Measurements from ENCODE around the gene KMT5B. TPM values are rescaled to one million over a fixed set of nuclear protein-coding genes. Genes with fewer than 3 reads are reported as not detected.

The KMT5B gene
- total RNA-seq, 1 donor from 2014 or later = 38.0 TPM

- Histone ChIP-seq H3K4me3 (ENCODE audit: insufficient read depth, low read depth, low read length) (no peak overlapping the region), H3K27me3 (ENCODE audit: insufficient read depth, low read length) (no peaks in the 10 kb centered on the region), H3K9ac (ENCODE audit: low read length) (no peak overlapping the region), H3K27ac (ENCODE audit: low read depth, low read length) (no peak overlapping the region), H2AFZ (ENCODE audit: low read depth, low read length) (no peak overlapping the region), H3K79me2 (ENCODE audit: insufficient read depth, low read length) (peaks cover 2% of the 10 kb centered on the region), H3K4me2 (ENCODE audit: low read length) (no peak overlapping the region), H3K36me3 (ENCODE audit: insufficient read depth, low read length) (no peaks in the 10 kb centered on the region), H3K4me1 (ENCODE audit: insufficient read depth, low read length) (peaks cover 14% of the 10 kb centered on the region), H3K9me3 (ENCODE audit: insufficient read depth, low read depth, low read length) (no peaks in the 10 kb centered on the region), H4K20me1 (ENCODE audit: insufficient read depth, low read length) (peaks cover 2% of the 10 kb centered on the region)
- TF ChIP-seq EZH2 (IDR thresholded peaks at IDR 0.05; ENCODE audit: insufficient read depth, low read length) (no peak), CTCF (IDR thresholded peaks at IDR 0.05; ENCODE audit: insufficient read depth, low read depth, low read length) (no peak)
- no peak overlapping the region for H3K4me3 Mint-ChIP-seq (ENCODE audit: unreplicated experiment)
- no peaks in the 10 kb centered on the region for H3K27me3 Mint-ChIP-seq (ENCODE audit: low read depth, unreplicated experiment)
- DNase-seq (ENCODE audit: low read depth) (no peak), FAIRE-seq (no peak)
- H3K9me3 Mint-ChIP-seq (ENCODE audit: unreplicated experiment) = peaks cover 11% of the 10 kb centered on the region
- H3K4me1 Mint-ChIP-seq (ENCODE audit: low read depth, unreplicated experiment) = peaks cover 9% of the 10 kb centered on the region
- H3K27ac Mint-ChIP-seq (ENCODE audit: unreplicated experiment) = no peak overlapping the region
- H3K36me3 Mint-ChIP-seq (ENCODE audit: low read depth, unreplicated experiment) = peaks cover 7% of the 10 kb centered on the region
Measured at GRCh38 chr11:68125164-68125563, 87.9 kb downstream of the KMT5B start.

GRCh38 chr11:68122936-68123539 is 90.1 kb downstream of the KMT5B start:
- H3K9ac ChIP-seq (ENCODE audit: low read length) = no peak overlapping the region
- no peak for FAIRE-seq
- peak overlapping the region; percentile 19 for H3K27ac Mint-ChIP-seq (ENCODE audit: unreplicated experiment)
- peaks cover 15% of the 10 kb centered on the region for H3K4me1 ChIP-seq (ENCODE audit: insufficient read depth, low read length)
- peaks cover 4% of the 10 kb centered on the region for H3K4me1 Mint-ChIP-seq (ENCODE audit: low read depth, unreplicated experiment)
- H3K4me3 ChIP-seq (ENCODE audit: insufficient read depth, low read depth, low read length) = no peak overlapping the region
- peak overlapping the region; percentile 67 for H3K4me3 Mint-ChIP-seq (ENCODE audit: unreplicated experiment)
- H3K79me2 ChIP-seq (ENCODE audit: insufficient read depth, low read length) = peaks cover 21% of the 10 kb centered on the region
- no peaks in the 10 kb centered on the region for H3K27me3 Mint-ChIP-seq (ENCODE audit: low read depth, unreplicated experiment)
- peaks cover 19% of the 10 kb centered on the region for H4K20me1 ChIP-seq (ENCODE audit: insufficient read depth, low read length)
- H3K36me3 Mint-ChIP-seq (ENCODE audit: low read depth, unreplicated experiment) = no peaks in the 10 kb centered on the region
- DNase-seq (ENCODE audit: low read depth) = no peak
- no peak for TF ChIP-seq CTCF (IDR thresholded peaks at IDR 0.05; ENCODE audit: insufficient read depth, low read depth, low read length)
- no peak for TF ChIP-seq EZH2 (IDR thresholded peaks at IDR 0.05; ENCODE audit: insufficient read depth, low read length)
- no peaks in the 10 kb centered on the region for H3K27me3 ChIP-seq (ENCODE audit: insufficient read depth, low read length)
- H2AFZ ChIP-seq (ENCODE audit: low read depth, low read length) = no peak overlapping the region
- no peak overlapping the region for H3K4me2 ChIP-seq (ENCODE audit: low read length)
- H3K9me3 ChIP-seq (ENCODE audit: insufficient read depth, low read depth, low read length) = no peaks in the 10 kb centered on the region
- no peak overlapping the region for H3K27ac ChIP-seq (ENCODE audit: low read depth, low read length)
- no peaks in the 10 kb centered on the region for H3K36me3 ChIP-seq (ENCODE audit: insufficient read depth, low read length)
- H3K9me3 Mint-ChIP-seq (ENCODE audit: unreplicated experiment) = no peaks in the 10 kb centered on the region

Measured in astrocyte (in vitro differentiated cells and primary cell).